HepG2 (cell line): ENCODE measurements around the gene SHC1. TPM values are rescaled to one million over a fixed set of nuclear protein-coding genes. Genes with fewer than 3 reads are reported as not detected.

Source experiments
- ELF4 ChIP-seq: sonication (generic); formaldehyde crosslinking; IDR thresholded peaks from 2 replicates; pipeline ENCODE4 v1.5.0; 2020; ENCODE audit warnings: missing genetic modification reagents, mild to moderate bottlenecking, moderate library complexity, borderline replicate concordance
- HNRNPH1 ChIP-seq: fragments of 200-400 bp; formaldehyde crosslinking; optimal IDR thresholded peaks from 2 replicates; pipeline ENCODE3; 2017; ENCODE audit warnings: mild to moderate bottlenecking, low read depth, low read length
- NFYB ChIP-seq: sonication (generic); formaldehyde crosslinking; IDR thresholded peaks from 2 replicates; pipeline ENCODE4 v1.4.0; 2020; ENCODE audit warnings: missing genetic modification reagents
- POGZ ChIP-seq: sonication (generic); formaldehyde crosslinking; IDR thresholded peaks from 2 replicates; pipeline ENCODE4 v1.4.0; 2020; ENCODE audit warnings: mild to moderate bottlenecking, missing genetic modification reagents
- SMAD1 ChIP-seq: sonication (generic); formaldehyde crosslinking; IDR thresholded peaks from 2 replicates; pipeline ENCODE4 v1.4.0; 2020; ENCODE audit warnings: missing genetic modification reagents, low read depth, mild to moderate bottlenecking, borderline replicate concordance
- SMARCE1 ChIP-seq: fragments of 450-650 bp; IDR thresholded peaks from 2 replicates; pipeline ENCODE4 v1.6.1; 2017; ENCODE audit warnings: borderline replicate concordance
- TBX2 ChIP-seq: sonication (generic); formaldehyde crosslinking; IDR thresholded peaks from 2 replicates; pipeline ENCODE4 v1.5.0; 2020; ENCODE audit warnings: missing genetic modification reagents, mild to moderate bottlenecking, borderline replicate concordance
- THAP9 ChIP-seq: sonication (generic); formaldehyde crosslinking; IDR thresholded peaks from 2 replicates; pipeline ENCODE4; 2020; ENCODE audit warnings: missing genetic modification reagents, mild to moderate bottlenecking, borderline replicate concordance
- ZNF446 ChIP-seq: sonication (generic); formaldehyde crosslinking; IDR thresholded peaks from 2 replicates; pipeline ENCODE4 v1.5.0; 2020; ENCODE audit warnings: mild to moderate bottlenecking, missing genetic modification reagents
- ZUFSP ChIP-seq: sonication (generic); formaldehyde crosslinking; IDR thresholded peaks from 2 replicates; pipeline ENCODE4 v1.9.0; 2021; ENCODE audit warnings: missing genetic modification reagents, mild to moderate bottlenecking, borderline replicate concordance
- polyA plus RNA-seq, 8 experiments: library from polyadenylated mRNA; depleted of rRNA in 3 of 8; stranded (reverse) in 7 of 8; unstranded in 1 of 8; fragments of >200 nt; fragmentation: Illumina TruSeq in 4 of 8; extraction: Trizol in 4 of 8; gene quantifications; 2 replicates each; pipeline versions ENCODE4 v1.2.1 to v1.2.3, GENCODE V29; 2011 to 2016; ENCODE audit warnings: low read depth in 4 of 8, missing spikeins in 1 of 8, mixed read lengths in 1 of 8; ENCODE audit not compliant: insufficient read depth in 1 of 8
- total RNA-seq, 5 experiments: library from RNA; depleted of rRNA; stranded (reverse); fragments of >200 nt; fragmentation: Illumina TruSeq; extraction: Trizol; gene quantifications; 2 replicates each; pipeline ENCODE4 v1.2.3, GENCODE V29; 2016; ENCODE audit warnings: low read depth in 1 of 5
- TF ChIP-seq, protein P1 (sequence below): sonication (generic); formaldehyde crosslinking; IDR thresholded peaks from 2 replicates; pipeline ENCODE4 v1.5.1; 2020; ENCODE audit warnings: mild to moderate bottlenecking, missing genetic modification reagents
- TF ChIP-seq, protein P2 (sequence below), 2 experiments: IDR thresholded peaks; 2 replicates each; pipeline ENCODE4 v1.6.1; 2011 to 2012; ENCODE audit warnings: low read length in 2 of 2, borderline replicate concordance in 1 of 2, low read depth in 1 of 2, mild to moderate bottlenecking in 1 of 2, moderate library complexity in 1 of 2
- TF ChIP-seq, protein P3 (sequence below): sonication (generic); formaldehyde crosslinking; IDR thresholded peaks from 2 replicates; pipeline ENCODE4 v1.8.1; 2023; ENCODE audit warnings: mild to moderate bottlenecking, missing genetic modification reagents

Gene SHC1
- total and polyA plus RNA-seq, 2 of the 13 experiments (the other 11 are each of a cell fraction or from before 2014, with no cell fraction given): 52.0 to 137 TPM

- TF ChIP-seq, protein P1, sequence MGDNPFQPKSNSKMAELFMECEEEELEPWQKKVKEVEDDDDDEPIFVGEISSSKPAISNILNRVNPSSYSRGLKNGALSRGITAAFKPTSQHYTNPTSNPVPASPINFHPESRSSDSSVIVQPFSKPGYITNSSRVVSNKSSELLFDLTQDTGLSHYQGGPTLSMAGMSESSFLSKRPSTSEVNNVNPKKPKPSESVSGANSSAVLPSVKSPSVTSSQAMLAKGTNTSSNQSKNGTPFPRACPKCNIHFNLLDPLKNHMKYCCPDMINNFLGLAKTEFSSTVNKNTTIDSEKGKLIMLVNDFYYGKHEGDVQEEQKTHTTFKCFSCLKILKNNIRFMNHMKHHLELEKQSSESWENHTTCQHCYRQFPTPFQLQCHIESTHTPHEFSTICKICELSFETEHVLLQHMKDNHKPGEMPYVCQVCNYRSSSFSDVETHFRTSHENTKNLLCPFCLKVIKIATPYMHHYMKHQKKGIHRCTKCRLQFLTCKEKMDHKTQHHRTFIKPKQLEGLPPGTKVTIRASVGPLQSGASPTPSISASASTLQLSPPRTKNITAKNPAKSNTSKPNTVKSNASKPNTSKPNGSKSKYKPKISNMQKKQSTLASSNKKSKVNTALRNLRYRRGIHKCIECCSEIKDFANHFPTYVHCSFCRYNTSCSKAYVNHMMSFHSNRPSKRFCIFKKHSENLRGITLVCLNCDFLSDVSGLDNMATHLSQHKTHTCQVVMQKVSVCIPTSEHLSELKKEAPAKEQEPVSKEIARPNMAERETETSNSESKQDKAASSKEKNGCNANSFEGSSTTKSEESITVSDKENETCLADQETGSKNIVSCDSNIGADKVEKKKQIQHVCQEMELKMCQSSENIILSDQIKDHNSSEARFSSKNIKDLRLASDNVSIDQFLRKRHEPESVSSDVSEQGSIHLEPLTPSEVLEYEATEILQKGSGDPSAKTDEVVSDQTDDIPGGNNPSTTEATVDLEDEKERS (CRISPR knock-in tag): peak; percentile 99
- TF ChIP-seq SMAD1 (CRISPR knock-in tag) (peak; percentile 86; the same call in 1 of the 2 replicates), SMARCE1 (no peak), HNRNPH1 (no peak), THAP9 (CRISPR knock-in tag) (peak; percentile 92; the same call in 1 of the 2 replicates), ZUFSP (no peak), ELF4 (CRISPR knock-in tag) (peak; percentile 91), POGZ (CRISPR knock-in tag) (peak; percentile 74), TBX2 (CRISPR knock-in tag) (peak; percentile 97), NFYB (CRISPR knock-in tag) (peak; percentile 21; the same call in 1 of the 2 replicates), ZNF446 (peak; percentile 97)
- TF ChIP-seq, protein P2, sequence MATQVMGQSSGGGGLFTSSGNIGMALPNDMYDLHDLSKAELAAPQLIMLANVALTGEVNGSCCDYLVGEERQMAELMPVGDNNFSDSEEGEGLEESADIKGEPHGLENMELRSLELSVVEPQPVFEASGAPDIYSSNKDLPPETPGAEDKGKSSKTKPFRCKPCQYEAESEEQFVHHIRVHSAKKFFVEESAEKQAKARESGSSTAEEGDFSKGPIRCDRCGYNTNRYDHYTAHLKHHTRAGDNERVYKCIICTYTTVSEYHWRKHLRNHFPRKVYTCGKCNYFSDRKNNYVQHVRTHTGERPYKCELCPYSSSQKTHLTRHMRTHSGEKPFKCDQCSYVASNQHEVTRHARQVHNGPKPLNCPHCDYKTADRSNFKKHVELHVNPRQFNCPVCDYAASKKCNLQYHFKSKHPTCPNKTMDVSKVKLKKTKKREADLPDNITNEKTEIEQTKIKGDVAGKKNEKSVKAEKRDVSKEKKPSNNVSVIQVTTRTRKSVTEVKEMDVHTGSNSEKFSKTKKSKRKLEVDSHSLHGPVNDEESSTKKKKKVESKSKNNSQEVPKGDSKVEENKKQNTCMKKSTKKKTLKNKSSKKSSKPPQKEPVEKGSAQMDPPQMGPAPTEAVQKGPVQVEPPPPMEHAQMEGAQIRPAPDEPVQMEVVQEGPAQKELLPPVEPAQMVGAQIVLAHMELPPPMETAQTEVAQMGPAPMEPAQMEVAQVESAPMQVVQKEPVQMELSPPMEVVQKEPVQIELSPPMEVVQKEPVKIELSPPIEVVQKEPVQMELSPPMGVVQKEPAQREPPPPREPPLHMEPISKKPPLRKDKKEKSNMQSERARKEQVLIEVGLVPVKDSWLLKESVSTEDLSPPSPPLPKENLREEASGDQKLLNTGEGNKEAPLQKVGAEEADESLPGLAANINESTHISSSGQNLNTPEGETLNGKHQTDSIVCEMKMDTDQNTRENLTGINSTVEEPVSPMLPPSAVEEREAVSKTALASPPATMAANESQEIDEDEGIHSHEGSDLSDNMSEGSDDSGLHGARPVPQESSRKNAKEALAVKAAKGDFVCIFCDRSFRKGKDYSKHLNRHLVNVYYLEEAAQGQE (IDR thresholded peaks at IDR 0.05; ENCODE audit: borderline replicate concordance in 1 of 2, low read depth in 1 of 2, low read length in 2 of 2): no peak
- TF ChIP-seq, protein P3, sequence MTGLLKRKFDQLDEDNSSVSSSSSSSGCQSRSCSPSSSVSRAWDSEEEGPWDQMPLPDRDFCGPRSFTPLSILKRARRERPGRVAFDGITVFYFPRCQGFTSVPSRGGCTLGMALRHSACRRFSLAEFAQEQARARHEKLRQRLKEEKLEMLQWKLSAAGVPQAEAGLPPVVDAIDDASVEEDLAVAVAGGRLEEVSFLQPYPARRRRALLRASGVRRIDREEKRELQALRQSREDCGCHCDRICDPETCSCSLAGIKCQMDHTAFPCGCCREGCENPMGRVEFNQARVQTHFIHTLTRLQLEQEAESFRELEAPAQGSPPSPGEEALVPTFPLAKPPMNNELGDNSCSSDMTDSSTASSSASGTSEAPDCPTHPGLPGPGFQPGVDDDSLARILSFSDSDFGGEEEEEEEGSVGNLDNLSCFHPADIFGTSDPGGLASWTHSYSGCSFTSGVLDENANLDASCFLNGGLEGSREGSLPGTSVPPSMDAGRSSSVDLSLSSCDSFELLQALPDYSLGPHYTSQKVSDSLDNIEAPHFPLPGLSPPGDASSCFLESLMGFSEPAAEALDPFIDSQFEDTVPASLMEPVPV (CRISPR knock-in tag): peak; percentile 99
Measured at GRCh38 chr1:154936555-154937084, 33.9 kb downstream of the SHC1 start, which contains the start of gene PMVK (continued).
